NCI-H345 (cell line): ENCODE measurements around the gene EFCC1.
A peak's percentile ranks its signal among the peaks of the same experiment; 100 is the strongest.

ENCODE experiments used
- DNase-seq: peaks from one replicate; lab custom pipeline; 2025; lab: John Stamatoyannopoulos, UW

Gene EFCC1

DNA sequence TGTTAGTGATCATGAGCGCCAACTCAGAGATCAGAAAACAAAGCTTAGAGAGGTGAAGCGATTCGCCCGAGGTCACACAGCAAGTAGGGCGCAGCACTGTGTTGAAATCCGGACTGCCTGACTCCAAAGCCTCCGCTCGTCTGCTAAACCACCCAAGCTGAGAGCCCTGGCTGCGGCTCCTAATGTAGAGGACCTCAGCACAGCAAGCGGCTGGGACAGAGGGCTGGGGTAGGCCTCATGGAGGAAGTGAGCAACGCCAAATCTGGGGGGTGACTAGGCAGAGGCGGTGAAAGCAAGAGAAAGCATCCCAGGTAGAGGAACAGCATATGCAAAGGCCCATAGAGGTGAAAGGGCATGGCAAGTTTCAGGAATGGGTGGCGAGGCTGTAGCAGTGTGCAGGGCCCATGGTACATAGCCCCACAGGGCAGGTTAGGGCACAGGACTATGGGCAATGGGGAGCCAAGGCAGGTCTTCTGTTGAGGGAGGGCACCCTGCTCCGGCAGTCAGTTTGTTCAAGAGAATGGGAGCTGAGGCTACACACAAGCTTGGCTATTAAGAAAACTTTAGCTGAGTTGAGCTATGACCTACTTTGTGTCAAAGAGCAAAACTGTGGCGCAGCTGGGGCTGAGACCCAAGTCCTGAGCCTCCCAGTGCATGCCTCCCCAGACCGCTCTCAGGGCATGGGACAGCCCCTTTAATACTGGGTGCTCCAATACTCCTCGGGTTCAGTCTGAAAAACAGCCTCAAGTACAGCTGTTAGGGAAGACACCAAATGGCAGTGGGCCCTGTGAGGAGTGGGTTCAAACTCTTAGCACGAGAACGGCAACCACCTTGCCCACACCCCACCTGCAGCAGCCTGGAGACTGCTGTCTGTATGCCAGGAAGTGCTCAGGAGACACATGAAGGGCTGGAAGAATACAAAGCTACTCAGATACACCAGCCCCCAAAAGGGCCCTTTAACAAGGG is 6.2 kb upstream of the EFCC1 start:
- no peak for DNase-seq

DNA sequence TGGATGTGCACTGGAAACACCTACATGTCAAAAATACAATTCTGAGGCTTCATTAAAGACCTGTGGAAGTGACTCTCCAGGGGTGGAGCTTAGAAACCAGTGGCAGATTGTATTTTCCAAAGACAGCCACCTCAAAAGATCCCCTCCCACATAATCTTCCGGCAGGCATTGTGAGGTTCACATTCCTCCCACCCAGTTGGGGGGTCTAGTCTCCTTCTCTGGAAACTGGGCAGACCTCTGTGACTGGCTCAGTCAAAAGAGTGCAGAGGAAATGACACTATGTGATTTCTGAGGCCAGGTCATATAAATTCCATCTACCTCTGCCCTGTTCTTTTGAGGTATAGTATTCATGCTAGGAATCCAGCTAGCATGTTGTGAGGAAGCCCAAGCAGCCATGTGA is 5.4 kb upstream of the EFCC1 start:
- no peak for DNase-seq

DNA sequence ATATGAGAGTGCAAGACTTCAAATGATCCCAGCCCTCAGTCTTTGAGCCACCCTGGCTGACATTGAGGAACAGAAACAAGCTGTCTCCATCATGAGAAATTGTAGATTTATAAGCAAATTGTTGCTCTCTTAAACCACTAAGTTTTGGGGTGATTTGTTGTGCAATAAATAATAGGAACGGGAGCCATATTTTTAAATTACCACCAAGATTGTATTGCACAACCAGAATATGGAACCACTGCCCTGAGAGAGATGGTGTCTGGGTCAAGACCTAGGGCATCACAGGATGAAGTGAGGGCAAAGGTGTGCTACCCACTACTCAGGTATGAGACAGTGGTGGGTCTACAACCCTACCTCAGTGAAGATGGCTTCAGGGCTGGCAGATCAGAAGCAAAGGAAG is 4.9 kb upstream of the EFCC1 start:
- DNase-seq: no peak

DNA sequence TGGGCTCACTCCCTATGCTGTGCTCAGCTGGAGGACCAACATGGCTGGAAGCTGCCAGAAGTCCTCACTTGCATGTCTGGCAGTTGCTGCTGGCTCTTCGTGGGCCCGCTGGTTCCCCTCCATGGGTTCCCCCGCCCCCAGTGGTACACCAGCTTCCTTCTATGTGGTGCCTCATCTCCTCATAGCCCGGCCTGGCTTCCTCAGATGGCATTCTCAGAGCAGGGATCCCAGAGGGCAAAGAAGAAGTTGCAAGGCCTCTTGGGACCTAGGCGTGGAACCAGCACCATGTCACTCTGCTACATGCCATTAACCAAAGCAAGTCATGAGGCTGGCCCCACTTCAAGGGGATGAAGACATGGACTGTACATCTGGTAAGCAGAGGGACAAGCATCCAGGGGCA is 4.4 kb upstream of the EFCC1 start:
- no peak for DNase-seq

DNA sequence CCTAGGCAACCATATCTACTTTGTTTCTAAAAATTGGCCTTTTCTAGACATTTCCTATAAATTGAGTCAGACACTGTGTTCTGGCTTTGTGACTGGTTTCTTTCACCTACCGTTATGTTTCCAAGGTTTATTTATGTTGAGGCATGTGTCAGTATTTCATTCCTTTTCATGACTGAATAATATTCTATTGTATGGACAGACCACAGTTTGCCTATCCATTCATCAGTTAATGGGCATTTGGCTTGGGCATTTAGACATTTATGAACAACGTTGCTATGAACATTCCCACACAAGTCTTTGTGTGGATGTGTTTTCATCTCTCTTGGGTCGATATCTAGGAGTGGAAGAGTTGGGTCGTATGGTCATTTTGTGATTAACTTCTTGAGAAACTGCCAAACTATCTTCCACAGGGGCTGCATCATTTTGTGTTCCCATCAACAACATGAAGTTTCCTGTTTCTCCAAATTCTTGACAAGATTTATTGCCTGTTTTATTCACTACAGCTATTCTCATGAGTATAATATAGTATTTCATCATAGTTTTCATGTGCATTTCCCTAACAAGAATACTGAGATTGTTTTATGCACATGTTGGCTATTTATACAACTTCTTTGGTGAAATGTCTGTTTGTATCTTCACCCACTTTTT is 3.5 kb upstream of the EFCC1 start:
- DNase-seq: no peak

DNA sequence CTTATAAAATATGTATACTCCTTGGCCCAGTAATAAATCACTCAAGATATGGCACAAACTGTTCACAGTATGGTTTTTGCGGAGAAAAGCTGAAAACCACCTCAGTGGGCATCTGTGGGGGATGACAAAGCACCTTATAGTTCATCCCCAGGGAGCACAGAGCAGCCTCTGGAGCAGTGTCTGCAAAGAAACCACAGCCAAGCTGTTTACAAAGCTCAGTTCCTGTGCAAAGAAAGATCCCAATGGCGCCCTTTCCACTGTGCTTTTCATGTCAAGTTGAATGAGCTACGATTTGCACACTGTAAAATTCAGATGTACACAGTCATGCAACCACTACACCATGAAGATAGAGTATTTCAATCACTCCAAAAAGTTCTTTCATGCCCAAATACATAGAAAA is 2.5 kb upstream of the EFCC1 start:
- no peak for DNase-seq

DNA sequence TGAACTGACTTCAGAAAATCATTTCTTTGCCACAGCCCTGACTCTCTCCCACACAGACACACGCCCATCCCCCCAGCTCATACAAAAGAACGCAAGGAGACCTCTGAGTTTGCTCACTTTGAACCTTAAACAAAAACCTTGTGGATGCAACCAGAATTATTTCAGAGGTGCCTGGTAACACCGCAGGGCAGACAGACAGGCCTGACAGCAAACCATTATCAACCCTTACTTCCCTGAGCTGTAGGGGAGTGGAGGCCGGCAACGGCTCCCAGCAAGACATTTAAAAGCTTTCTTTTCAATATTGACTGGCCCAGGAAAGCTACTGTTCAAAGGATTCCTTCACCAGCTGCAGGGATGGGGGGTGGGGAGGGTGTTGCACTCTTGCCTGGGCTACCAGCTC is 2.0 kb upstream of the EFCC1 start:
- no peak for DNase-seq

DNA sequence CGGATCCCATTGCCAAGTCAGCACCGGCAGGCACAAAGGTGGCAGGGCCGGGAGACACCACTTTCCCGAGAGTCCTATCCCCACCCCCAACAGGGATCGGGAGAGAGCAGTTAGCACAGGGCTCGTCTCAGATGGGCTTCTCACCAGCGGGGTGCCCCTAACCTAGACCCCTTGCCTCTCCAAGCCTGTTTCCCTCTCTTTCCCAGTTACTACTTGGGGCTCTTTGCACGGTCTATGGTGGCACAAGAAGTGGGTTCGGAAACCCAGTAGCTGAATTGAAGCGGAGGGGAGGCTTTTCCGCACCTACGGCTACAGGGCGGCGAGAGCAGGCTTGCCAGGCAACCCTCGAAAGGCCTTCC is 383 bp upstream of the EFCC1 start:
- no peak for DNase-seq

DNA sequence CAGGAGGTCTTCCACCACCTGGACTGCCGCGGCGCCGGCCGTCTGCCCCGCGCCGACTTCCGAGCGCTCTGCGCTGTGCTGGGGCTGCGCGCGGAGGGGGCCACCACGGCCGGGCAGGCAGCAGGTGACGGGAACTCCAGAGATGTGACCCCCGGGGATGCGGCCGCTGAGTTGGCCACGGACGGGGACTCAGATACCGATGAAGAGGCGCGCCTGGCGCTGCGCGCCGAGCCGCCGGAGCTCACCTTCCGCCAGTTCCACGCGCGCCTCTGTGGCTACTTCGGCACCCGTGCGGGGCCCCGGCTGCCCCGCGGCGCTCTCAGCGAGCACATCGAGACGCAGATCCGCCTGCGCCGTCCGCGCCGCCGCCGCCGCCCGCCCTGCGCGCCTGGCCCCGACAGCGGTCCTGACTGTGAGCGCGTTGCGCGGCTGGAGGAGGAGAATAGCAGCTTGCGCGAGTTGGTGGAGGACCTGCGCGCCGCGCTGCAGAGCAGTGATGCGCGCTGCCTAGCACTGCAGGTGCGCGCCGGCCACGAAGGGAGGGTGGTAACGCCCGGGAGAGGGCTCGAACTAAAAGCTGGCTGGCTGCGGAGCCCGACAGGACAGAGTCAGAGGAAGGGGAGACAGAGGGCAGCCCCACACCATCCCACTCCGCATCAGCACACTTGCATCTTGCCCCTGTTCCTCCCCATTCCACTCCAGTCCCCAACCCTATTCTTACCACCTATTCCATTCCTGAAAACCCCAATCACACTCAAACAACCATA is 885 bp downstream of the EFCC1 start:
- no peak for DNase-seq

DNA sequence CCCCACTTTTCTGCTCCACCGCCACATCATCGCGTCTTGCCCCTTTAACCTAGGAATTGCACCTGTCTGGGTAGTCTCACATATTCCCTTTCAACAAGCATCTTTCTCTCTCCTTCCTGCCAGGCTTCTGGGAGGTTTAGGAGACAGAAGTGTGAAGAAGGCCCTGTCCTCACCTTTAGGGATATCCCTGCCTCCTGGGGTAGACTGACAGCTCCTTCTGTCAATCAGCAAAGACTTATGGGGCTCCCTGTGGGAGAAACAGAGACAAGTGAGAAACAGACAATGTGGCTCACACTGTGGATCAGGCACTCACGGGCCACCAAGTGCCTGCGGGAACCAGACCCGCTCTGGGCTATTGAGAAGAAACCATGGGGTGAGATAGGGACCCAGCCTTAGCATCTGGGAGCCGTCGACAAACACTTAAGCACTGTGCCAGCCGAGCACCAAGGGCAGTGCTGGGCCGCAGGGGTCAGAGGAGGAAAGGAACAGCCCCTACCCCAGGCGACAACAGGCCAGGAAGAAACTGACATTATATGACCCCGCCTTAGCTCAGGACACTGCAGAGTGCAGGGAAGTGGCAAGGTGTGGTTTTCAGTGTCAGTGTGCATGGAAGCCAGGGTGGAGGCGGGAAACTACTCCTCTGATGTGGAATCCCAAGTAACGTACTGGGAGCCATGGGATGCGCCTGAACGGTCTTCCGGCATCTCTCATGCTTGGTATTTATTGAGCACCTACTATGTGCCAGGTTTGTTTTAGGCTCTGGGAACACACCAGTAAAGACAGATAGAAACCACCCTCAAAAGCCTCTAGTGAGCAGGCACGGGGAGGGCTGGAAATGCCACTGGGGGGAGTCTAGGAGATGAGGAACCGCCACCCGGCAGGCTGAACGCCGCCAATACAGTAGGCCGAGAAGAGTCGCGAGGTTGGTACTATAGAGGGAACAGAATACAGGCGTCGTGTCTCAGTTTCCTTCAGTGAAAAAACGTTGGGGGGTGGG is 1.8 kb downstream of the EFCC1 start:
- DNase-seq: no peak

DNA sequence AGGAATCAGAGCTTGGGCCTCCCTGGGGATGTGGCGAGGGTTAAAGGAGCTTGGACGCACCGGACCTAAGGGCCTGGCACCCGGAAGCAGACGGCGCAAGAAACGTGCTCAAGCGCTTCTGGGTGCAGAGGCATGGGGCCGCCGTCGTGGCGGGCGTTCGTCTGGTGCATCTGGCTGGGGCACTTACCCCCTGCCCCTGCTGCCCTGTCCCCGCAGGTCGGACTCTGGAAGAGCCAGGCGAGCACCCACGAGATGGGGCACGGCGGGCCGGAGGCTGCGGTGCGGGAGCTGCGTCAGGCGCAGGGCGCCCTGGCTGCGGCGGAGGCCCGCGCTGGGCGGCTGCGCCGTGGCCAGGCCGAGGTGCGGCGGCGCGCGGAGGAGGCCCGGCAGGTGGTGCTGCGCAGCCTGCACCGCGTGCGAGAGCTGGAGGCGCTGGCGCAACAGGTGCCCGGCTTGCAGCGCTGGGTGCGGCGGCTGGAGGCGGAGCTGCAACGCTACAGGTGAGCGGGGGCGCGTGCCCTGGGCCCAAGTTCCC is 2.5 kb downstream of the EFCC1 start:
- peak; percentile 64 for DNase-seq

DNA sequence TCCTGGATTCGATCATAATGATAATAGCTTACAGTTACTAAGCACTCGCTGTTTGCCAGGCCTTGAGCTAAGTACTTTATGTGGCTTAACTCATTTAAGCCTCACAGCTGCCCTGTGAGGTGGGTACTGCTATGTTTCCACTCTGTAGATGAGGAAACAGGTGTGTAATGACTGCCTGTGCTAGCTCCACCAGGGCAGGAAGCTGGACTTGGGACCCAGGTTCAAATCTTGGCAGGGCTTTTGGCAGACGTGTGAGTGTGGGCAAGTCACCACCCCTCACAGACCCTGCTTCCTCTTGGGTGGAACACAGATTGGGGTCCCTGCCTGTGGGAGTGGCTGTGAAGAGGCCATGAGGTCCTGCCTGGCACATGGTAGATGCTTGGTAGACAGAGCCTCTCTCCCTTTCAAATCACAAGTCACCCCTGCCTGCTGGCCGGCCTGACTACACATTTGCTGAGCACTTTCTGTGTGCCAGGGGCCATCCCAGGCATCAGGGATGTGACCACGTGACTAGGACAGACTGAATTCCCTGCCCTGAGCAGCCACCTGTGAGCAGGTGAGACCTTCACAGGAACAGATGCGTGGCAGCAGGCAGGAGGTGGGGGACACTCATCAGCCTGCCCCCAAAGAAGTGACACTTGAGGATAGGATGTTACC is 3.7 kb downstream of the EFCC1 start:
- DNase-seq: no peak

DNA sequence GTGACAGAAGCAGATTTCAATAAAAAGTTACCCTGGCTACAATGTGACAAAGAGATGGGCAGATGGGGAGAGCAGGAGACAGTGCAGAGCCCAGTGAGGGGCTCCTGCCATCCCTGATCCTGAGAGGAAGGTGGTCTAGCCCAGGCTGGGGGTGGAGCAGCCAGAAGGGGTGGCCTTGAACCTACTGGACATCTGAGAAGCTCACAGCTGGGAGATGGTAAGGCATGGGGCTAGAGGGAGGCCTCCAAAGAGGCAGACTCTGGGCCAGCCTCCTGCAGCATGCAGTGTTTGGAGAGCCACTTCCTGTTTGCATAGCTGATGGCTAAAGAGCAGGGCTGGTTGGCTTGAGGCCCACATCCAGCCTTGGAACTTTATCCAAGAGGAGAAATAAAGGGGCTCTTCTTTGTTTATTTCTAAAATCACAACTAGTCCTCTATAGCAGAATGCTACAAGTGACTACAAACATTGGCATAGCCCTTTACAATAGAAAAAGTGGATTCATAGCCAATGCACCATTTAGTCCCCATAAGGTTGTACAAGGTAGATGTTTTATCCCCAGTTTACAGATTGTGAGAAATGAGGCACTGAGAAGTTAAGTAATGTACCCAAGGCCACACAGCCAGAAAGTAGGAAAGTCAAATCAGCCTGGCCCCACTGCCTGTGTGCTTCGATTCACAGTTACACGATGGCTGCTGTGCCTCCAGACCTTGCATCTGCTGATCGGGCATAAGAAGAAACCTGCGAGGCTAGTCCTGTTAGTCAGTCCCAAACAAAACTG is 4.6 kb downstream of the EFCC1 start:
- peak; percentile 16 for DNase-seq

DNA sequence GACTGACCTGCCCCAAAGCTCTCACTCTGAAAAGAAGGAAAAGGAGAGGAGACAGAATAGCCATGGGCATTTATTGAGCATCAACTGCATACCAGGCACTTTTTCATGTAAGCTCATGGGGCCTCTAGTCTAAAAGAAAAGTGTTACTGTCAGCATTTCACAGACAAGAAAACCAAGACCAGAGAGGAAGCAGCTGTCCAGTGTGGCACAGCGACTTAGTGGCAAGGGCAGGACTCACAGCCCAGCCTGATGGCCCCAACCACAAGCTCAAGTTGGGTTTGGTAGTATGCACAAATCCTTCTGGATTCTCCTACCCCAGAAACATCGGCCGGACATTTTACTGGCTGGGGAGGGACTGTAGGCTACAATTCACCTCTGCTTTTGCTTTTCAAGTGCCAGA is 5.8 kb downstream of the EFCC1 start:
- no peak for DNase-seq

DNA sequence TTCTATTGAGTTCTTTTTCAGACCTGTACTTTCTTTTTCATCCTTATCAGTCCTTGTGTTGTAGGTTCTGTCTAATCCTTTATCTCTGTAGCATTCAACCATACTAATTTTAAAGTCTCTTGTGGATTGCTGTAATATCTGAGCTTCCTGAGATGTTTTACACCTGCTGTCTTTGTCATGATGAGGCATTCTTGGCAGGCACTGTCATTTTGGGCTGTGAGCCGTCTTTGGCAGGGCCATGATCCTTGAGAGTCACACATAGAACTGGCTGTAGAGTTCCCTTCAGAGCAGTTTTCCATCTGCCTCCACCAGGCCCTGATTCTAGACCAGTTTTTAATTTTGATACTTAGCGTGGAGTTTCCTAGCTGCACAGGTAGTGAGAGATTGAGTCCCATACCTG is 6.7 kb downstream of the EFCC1 start:
- no peak for DNase-seq

DNA sequence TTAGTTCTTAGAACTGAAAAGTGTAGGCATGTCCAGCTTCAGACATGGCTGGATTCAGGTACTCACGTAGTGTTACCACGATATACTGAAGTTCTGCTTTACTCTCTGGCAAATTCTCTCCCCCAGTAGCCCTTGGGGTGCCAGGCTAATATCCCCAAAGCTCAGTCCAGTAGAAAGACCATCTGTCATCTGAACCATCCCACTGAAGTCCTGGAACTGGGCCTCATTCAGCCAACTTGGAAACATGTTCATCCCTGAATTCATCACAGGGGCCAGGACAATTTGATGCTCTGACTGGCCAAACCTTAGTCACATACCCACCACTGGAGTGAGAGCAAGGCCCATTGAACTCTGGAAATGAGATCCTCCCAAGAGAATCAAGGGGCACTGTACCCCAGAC is 8.2 kb downstream of the EFCC1 start:
- no peak for DNase-seq

DNA sequence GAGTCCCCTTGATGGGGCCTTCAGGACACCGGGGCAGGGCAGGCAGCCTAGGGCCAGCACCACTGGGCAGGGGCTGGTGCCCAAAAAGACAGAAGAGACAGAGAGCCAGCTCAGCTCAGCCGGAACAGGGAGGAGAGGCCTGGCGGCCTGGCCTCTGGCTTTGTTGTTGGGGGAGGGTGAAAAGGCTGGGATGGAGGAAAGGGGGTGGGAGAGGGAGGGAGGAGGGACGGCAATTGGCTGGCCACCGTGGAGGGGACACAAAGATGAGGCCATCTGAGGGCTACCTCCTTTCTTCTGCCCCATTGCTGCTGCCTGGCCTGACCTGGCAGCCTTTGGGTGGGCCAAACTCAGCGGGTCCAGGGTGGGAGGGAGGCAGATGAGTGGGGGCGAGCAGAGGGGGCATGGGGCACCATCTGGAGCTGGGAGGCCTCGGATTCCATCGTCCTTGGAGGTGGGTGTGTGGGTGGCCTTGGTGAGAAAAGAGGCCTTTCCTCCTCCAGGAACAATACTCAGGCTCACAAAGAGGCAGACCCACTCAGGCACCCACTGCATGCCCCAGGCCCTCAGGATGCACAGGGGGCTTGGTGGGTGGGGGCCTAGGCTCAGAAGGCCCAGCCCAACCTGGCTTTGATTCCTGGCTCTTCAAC is 9.3 kb downstream of the EFCC1 start:
- DNase-seq: no peak

DNA sequence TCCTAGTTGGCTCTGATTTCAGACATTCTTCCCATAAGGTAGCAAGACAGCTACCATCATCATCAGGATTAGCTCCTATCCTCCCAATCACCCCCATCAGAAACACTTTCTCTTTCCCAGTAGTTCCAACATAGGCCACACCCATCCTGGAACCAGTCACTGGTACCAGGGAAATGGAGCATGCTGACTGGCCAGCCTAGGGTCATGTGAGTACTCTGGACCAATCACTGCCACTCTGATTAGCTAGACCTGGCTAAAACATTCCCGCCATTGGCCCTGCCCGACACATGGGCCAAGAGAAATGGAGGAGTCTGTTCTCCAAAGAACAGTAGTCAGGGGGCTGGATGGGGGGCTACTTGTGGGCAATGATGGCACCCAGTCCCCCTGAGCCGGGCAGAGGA is 12.4 kb downstream of the EFCC1 start:
- DNase-seq: no peak

DNA sequence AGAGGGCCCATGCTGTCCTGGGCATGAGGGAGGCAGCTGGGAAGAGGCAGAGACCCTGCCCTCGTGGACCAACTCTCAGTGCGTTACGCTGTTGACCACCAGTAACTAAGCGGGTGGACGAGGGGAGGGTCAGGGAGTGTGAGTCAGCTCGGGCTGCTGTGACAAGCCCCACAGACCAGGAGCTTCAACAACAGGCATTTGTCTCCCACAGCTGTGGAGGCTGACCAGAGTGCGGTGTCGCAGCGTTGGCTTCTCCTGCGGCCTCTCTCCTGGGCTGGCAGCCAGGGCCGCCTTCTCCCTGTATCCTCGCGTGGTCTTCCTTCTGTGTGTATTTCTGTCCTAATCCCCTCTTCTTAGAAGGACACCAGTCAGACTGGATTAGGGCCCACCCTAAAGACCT is 13.0 kb downstream of the EFCC1 start:
- DNase-seq: no peak
